Stimulated activated naive B cell treated with anti-CD40 and anti-IgM and Interleukin-4, amounts not matched to agents 10 μg/mL and 1 μg/mL and 100 μg/mL, for 72 hours (primary cell): ENCODE data around the gene ACAA1.
A peak's percentile ranks its signal among the peaks of the same experiment; 100 is the strongest.
"Not testable (repeated sequence)": the region's sequence is repeated elsewhere in the genome, so short reads cannot be mapped to it uniquely, and the experiment has no call there.

ENCODE experiments used
- ATAC-seq, 2 donors: fragments of 150-1000 bp; cut with Tn5 transposase; replicated peaks; 2 replicates each; pipeline ENCODE4 v1.10.0; 2021; ENCODE audit warnings: moderate library complexity in 1 of 2
- DNase-seq: peaks from one replicate; pipeline ENCODE4 v3.0.0; 2021
- H3K27ac Mint-ChIP-seq: one replicate; pipeline ENCODE4 v1.8.0; 2022; ENCODE audit warnings: mild to moderate bottlenecking, mixed read lengths
- H3K27me3 Mint-ChIP-seq, 2 donors: one replicate each; pipeline ENCODE4 v1.8.0; 2022; ENCODE audit warnings: mixed read lengths in 2 of 2
- H3K36me3 Mint-ChIP-seq, 2 donors: one replicate each; pipeline ENCODE4 v1.8.0; 2022; ENCODE audit warnings: mixed read lengths in 2 of 2, mild to moderate bottlenecking in 1 of 2
- H3K4me1 Mint-ChIP-seq, 2 donors: one replicate each; pipeline ENCODE4 v1.8.0; 2022; ENCODE audit warnings: mixed read lengths in 2 of 2, mild to moderate bottlenecking in 1 of 2
- H3K4me3 Mint-ChIP-seq, 2 donors: one replicate each; pipeline ENCODE4 v1.8.0; 2022; ENCODE audit warnings: mild to moderate bottlenecking in 2 of 2, mixed read lengths in 2 of 2, moderate library complexity in 1 of 2
- H3K9me3 Mint-ChIP-seq, 2 donors: one replicate each; pipeline ENCODE4 v1.8.0; 2022; ENCODE audit warnings: mixed read lengths in 2 of 2, mild to moderate bottlenecking in 1 of 2

The ACAA1 gene

DNA sequence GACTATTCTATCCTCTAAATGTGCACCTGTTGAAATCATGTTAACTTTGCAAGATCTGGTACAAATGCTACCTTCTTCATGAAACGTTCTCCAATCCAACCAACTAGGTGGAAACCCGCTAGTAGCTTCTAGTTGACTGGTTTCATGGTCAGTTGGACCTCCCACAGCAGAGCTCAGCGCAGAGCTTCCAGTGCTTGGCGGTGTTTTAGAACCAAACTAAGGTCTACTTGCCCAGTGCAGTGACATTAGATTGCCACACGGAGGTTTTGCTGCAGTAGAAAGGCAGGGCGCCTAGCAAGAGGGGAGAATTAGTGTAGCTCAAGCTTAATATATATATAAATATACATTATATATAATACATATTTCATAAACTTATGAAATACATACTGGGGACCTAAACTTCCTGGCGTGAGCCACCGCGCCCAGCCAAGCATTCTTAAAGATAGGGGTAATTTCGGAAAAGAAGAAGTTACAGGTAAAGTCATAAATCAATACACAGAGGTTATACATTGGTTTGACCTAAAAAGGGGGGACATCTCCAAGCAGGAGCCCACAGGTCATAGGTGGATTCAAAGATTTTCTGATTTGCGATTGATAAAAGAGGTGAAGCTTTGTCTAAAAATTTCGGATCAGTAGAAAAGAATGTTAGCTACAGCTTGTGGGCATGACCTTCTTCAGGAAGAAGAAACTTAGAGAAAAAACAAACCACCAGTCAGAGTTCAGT, 26.4 kb upstream of the ACAA1 start:
- Mint-ChIP-seq H3K27ac (no peak overlapping the region), H3K36me3 (peaks cover 11 to 20% of the 10 kb centered on the region in 2 donors), H3K4me1 (peaks cover 26 to 38% of the 10 kb centered on the region in 2 donors), H3K27me3 (no peaks in the 10 kb centered on the region), H3K9me3 (no peaks in the 10 kb centered on the region), H3K4me3 (no peak overlapping the region)
- DNase-seq (no peak), ATAC-seq (no peak)

- DNase-seq, H3K27ac Mint-ChIP-seq, H3K9me3 Mint-ChIP-seq, H3K4me3 Mint-ChIP-seq, H3K27me3 Mint-ChIP-seq, ATAC-seq, H3K36me3 Mint-ChIP-seq: not testable (repeated sequence)
- H3K4me1 Mint-ChIP-seq = peaks cover 7 to 16% of the 10 kb centered on the region in 2 donors
These were observed 23.8 kb upstream of the ACAA1 start for GRCh38 chr3:38160704-38161103.

DNA sequence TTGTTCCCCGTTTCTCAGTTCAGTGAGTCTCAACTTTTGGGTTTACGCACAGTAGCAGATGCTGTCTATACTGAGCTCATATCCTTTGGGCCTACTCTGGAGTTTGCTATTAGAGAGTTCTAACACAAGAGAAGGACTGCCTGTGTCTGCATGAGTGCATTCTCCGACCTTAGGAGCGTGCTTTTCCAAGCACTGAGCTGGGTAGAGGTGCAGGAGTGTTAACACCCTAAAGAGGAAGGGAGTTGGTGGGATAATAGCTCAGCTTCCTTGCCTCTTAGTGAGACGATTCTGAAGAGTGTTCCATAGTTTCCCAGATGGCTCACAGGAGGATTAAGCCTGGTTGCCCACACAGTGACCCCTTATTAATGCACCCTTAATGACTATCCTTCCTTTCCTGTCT, 21.5 kb upstream of the ACAA1 start:
- no peak overlapping the region for H3K4me3 Mint-ChIP-seq

DNA sequence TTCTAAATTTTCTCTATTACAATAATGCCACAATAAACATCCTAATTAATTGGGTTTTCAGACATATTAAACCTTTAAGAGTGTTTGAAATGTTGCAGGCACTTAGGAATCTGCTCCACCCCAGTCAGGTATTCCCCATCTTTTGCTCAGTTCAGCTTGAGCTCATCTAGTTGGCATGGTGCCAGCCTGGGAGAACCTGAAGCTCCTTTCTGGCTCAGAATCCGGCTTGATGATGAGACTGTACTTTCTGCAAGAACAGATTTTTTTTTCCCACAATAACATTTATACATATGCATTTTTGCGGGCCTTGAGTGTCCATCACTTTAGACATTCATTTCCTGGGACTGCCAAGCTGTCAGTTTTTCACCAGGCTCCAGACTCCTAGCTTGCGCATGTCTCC, 20.7 kb upstream of the ACAA1 start:
- H3K4me1 Mint-ChIP-seq = peaks cover 19 to 32% of the 10 kb centered on the region in 2 donors
- DNase-seq = no peak
- no peak overlapping the region for H3K4me3 Mint-ChIP-seq
- no peaks in the 10 kb centered on the region for H3K36me3 Mint-ChIP-seq
- no peak for ATAC-seq
- no peak overlapping the region for H3K27ac Mint-ChIP-seq
- no peaks in the 10 kb centered on the region for H3K27me3 Mint-ChIP-seq
- H3K9me3 Mint-ChIP-seq = no peaks in the 10 kb centered on the region

More for the DNA sequence above, 21.5 kb upstream of the ACAA1 start:
- no peaks in the 10 kb centered on the region for H3K36me3 Mint-ChIP-seq
- ATAC-seq (no peak), DNase-seq (no peak)
- H3K4me1 Mint-ChIP-seq = peaks cover 13 to 29% of the 10 kb centered on the region in 2 donors
- H3K9me3 Mint-ChIP-seq = no peaks in the 10 kb centered on the region
- no peaks in the 10 kb centered on the region for H3K27me3 Mint-ChIP-seq
- H3K27ac Mint-ChIP-seq = peak overlapping the region; percentile 32

GRCh38 chr3:38157117-38157516, 20.2 kb upstream of the ACAA1 start:
- no peak for ATAC-seq
- Mint-ChIP-seq H3K4me3 (no peak overlapping the region), H3K36me3 (no peaks in the 10 kb centered on the region), H3K27me3 (no peaks in the 10 kb centered on the region), H3K27ac (no peak overlapping the region), H3K9me3 (no peaks in the 10 kb centered on the region), H3K4me1 (peaks cover 19 to 33% of the 10 kb centered on the region in 2 donors)
- DNase-seq = no peak

GRCh38 chr3:38155825-38156224, 18.9 kb upstream of the ACAA1 start:
- Mint-ChIP-seq H3K9me3 (peaks cover 5 to 8% of the 10 kb centered on the region in 2 donors), H3K27ac (no peak overlapping the region), H3K4me3 (no peak overlapping the region), H3K27me3 (no peaks in the 10 kb centered on the region), H3K36me3 (no peaks in the 10 kb centered on the region), H3K4me1 (peaks cover 27 to 45% of the 10 kb centered on the region in 2 donors)
- ATAC-seq = no peak
- DNase-seq = no peak

GRCh38 chr3:38154625-38155255, 17.8 kb upstream of the ACAA1 start:
- Mint-ChIP-seq H3K27ac (peak overlapping the region; percentile 62), H3K36me3 (no peaks in the 10 kb centered on the region), H3K9me3 (peaks cover 5 to 8% of the 10 kb centered on the region in 2 donors), H3K4me1 (peaks cover 27 to 46% of the 10 kb centered on the region in 2 donors), H3K27me3 (no peaks in the 10 kb centered on the region), H3K4me3 (no peak overlapping the region)
- DNase-seq = no peak
- peak; percentile 73 to 76 for ATAC-seq

DNA sequence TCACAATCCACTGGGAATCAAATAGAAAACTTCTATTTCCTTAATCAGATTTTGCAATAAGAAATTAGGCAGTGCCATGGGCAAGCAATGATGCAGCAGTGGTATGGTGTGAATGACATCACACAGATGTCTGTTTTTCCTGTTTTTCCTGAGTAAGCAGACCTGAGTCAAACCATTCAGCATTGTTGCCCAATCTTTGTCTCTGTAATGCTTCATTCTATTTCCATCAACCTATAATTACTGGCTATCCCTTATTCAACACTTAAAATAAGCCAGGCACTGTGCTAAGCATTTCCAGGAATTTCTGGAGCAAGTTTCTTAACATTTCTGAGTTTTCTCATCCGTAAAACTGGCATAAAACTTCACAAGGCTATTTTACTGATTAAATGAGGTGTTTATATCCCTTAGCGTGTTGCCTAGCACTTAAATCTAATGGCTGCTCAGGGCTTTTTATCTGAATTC, 17.1 kb upstream of the ACAA1 start:
- H3K27ac Mint-ChIP-seq = no peak overlapping the region
- DNase-seq (no peak), ATAC-seq (no peak)
- H3K9me3 Mint-ChIP-seq = peaks cover 5 to 8% of the 10 kb centered on the region in 2 donors
- no peaks in the 10 kb centered on the region for H3K36me3 Mint-ChIP-seq
- no peak overlapping the region for H3K4me3 Mint-ChIP-seq
- H3K4me1 Mint-ChIP-seq = peaks cover 32 to 52% of the 10 kb centered on the region in 2 donors
- no peaks in the 10 kb centered on the region for H3K27me3 Mint-ChIP-seq

DNA sequence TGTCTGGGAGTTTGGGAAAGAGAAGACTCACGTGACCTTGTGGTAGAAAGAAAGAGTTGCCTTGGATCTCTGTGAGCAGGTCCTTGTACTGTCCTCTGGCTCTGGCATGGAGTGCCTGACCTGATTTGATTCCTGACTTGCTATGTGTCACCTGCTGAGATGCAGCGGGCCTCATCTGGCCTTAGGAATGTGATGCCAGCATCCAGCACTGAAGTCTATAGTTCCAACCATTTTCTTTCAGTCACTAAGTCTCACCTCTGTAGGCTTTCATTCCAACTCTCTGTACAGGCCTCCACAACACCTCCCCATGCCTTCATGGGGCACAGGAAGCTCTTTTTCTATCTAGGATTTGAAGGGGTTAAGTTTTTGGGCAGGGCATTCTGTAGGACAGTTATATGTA, 16.3 kb upstream of the ACAA1 start:
- no peak overlapping the region for H3K27ac Mint-ChIP-seq
- no peaks in the 10 kb centered on the region for H3K27me3 Mint-ChIP-seq
- no peak for ATAC-seq
- H3K4me1 Mint-ChIP-seq = peaks cover 32 to 48% of the 10 kb centered on the region in 2 donors
- H3K36me3 Mint-ChIP-seq = no peaks in the 10 kb centered on the region
- no peak overlapping the region for H3K4me3 Mint-ChIP-seq
- no peak for DNase-seq
- H3K9me3 Mint-ChIP-seq = peaks cover 5 to 8% of the 10 kb centered on the region in 2 donors

GRCh38 chr3:38152609-38153008, 15.7 kb upstream of the ACAA1 start:
- Mint-ChIP-seq H3K27me3 (no peaks in the 10 kb centered on the region), H3K4me3 (no peak overlapping the region), H3K27ac (no peak overlapping the region), H3K36me3 (no peaks in the 10 kb centered on the region), H3K4me1 (peaks cover 32 to 52% of the 10 kb centered on the region in 2 donors), H3K9me3 (peaks cover 5 to 8% of the 10 kb centered on the region in 2 donors)
- ATAC-seq (no peak), DNase-seq (no peak)

DNA sequence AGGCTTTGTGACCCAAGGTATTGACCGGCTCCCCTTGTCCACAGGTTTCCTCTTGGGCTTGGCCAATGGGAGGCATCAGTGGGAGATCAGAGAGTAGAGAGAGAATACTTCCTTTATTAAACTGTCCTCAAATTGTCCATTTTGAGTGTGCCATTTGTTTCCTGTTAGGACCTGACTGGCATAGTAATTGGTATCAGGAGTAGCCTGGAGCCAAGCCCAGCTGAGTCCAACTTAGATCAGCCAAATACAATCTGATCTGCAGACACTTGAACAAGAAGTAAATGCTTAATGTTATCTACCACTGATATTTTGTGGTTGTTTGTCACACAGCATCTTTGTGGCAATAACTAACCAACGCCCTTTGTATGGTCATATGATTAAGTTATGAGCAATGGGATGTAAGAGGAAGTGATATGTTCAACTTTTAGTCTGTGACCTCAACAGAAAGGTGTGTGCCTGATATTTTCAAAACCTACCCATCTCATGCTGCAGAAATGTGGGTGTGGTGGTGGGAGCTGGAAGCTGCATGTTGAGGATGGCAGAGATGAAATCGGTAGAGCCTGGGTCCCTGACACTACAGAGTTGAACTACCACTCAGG, 14.8 kb upstream of the ACAA1 start:
- Mint-ChIP-seq H3K27ac (peak overlapping the region; percentile 26), H3K9me3 (peaks cover 6 to 8% of the 10 kb centered on the region in 2 donors), H3K4me1 (peaks cover 32 to 53% of the 10 kb centered on the region in 2 donors), H3K4me3 (no peak overlapping the region), H3K27me3 (no peaks in the 10 kb centered on the region), H3K36me3 (peaks cover 0 to 1% of the 10 kb centered on the region in 2 donors)
- no peak for DNase-seq
- peak; percentile 64 to 68 for ATAC-seq

DNA sequence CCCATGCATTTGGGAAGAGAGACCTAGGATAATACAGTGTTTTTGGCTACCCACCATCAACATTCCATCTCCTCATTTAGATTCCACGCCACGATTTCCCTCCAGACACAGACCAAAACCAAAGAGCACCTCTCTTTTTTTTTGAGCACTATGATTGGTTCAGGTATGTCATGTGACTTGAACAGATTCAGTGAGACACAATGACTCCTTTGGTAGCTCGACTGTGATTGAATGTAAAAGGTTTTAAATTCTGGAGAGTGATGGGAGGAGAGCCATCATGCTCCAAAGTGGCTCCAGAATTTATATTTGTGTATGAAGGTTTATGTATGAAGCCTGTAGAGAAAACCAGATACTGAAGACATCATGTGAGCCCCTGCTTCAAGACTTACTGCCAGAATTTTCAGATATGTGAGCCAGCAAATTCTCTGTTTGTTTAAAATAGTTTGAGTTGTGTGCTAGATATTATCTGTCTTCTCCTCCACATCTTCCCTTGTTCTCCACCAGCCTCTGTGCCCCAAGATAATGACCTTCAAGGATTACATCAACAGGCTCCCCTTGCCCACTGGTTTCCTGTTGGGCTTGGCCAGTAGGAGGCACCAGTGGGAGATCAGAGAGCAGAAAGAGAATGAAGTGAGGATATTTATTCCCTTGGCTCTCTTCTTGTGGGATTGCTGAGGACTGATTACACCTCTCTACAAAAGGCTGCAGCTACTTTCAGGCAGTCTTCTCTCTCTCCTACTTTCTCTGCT, 14.0 kb upstream of the ACAA1 start:
- Mint-ChIP-seq H3K27ac (peak overlapping the region; percentile 26), H3K27me3 (no peaks in the 10 kb centered on the region), H3K4me1 (peaks cover 34 to 53% of the 10 kb centered on the region in 2 donors), H3K36me3 (peaks cover 6 to 7% of the 10 kb centered on the region in 2 donors), H3K4me3 (no peak overlapping the region), H3K9me3 (peaks cover 11% of the 10 kb centered on the region in 2 donors)
- ATAC-seq (no peak), DNase-seq (no peak)

DNA sequence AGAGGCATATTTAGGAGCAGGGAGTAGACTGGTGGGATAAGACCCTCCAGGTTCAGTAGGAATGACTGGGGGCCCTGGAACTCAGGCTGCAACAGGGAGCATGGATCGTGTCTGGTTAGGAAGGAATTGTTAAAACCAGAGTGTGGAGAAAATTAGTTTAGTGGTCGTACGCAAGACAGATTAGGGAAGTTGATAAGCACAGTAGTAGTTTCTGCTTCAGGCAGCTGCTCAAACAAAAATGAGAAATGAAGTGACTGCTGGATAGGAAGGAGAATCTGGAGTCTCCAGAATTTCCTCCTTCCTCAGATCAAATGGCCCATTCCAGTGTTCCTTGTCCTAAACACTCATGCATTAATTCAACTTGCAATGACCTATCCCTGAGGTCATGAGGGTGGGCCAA, 12.8 kb upstream of the ACAA1 start:
- Mint-ChIP-seq H3K9me3 (peaks cover 11% of the 10 kb centered on the region in 2 donors), H3K4me1 (peaks cover 28 to 44% of the 10 kb centered on the region in 2 donors), H3K36me3 (peaks cover 6 to 7% of the 10 kb centered on the region in 2 donors), H3K27me3 (no peaks in the 10 kb centered on the region), H3K4me3 (no peak overlapping the region), H3K27ac (no peak overlapping the region)
- ATAC-seq (no peak), DNase-seq (no peak)

GRCh38 chr3:38148311-38148882, 11.5 kb upstream of the ACAA1 start:
- H3K27me3 Mint-ChIP-seq = no peaks in the 10 kb centered on the region
- H3K4me1 Mint-ChIP-seq = peaks cover 26 to 42% of the 10 kb centered on the region in 2 donors
- ATAC-seq (peak; percentile 45 to 57), DNase-seq (no peak)
- peaks cover 6 to 11% of the 10 kb centered on the region in 2 donors for H3K36me3 Mint-ChIP-seq
- H3K4me3 Mint-ChIP-seq = no peak overlapping the region
- H3K27ac Mint-ChIP-seq = peak overlapping the region; percentile 56
- peaks cover 11% of the 10 kb centered on the region in 2 donors for H3K9me3 Mint-ChIP-seq
